Measurements from ENCODE around the gene SLC36A2.

Gene SLC36A2

GRCh38 chr5:151351671-151352070 lies 4.3 kb upstream of the SLC36A2 start:
- H3K4me3 ChIP-seq (ENCODE audit: low read length), result no peak overlapping the region
- H3K27me3 ChIP-seq (ENCODE audit: control insufficient read depth, insufficient read depth, low read length), result no peaks in the 10 kb centered on the region
- H3K27ac ChIP-seq (ENCODE audit: low read depth, low read length), result no peak overlapping the region
- H3K4me1 ChIP-seq (ENCODE audit: control insufficient read depth, insufficient read depth, low read length), result no peaks in the 10 kb centered on the region
- H3K9ac ChIP-seq (ENCODE audit: low read length), result no peak overlapping the region
- H3K36me3 ChIP-seq (ENCODE audit: control insufficient read depth, insufficient read depth, low read length), result no peaks in the 10 kb centered on the region

- H3K36me3 ChIP-seq (ENCODE audit: control insufficient read depth, insufficient read depth, low read length), result no peaks in the 10 kb centered on the region
- H3K9ac ChIP-seq (ENCODE audit: low read length), result no peak overlapping the region
- no peaks in the 10 kb centered on the region for H3K4me1 ChIP-seq (ENCODE audit: control insufficient read depth, insufficient read depth, low read length)
- H3K4me3 ChIP-seq (ENCODE audit: low read length), result no peak overlapping the region
- peaks cover 3% of the 10 kb centered on the region for H3K27me3 ChIP-seq (ENCODE audit: control insufficient read depth, insufficient read depth, low read length)
- no peak overlapping the region for H3K27ac ChIP-seq (ENCODE audit: low read depth, low read length)
These were observed 1.4 kb upstream of the SLC36A2 start for GRCh38 chr5:151348789-151349188.

DNA sequence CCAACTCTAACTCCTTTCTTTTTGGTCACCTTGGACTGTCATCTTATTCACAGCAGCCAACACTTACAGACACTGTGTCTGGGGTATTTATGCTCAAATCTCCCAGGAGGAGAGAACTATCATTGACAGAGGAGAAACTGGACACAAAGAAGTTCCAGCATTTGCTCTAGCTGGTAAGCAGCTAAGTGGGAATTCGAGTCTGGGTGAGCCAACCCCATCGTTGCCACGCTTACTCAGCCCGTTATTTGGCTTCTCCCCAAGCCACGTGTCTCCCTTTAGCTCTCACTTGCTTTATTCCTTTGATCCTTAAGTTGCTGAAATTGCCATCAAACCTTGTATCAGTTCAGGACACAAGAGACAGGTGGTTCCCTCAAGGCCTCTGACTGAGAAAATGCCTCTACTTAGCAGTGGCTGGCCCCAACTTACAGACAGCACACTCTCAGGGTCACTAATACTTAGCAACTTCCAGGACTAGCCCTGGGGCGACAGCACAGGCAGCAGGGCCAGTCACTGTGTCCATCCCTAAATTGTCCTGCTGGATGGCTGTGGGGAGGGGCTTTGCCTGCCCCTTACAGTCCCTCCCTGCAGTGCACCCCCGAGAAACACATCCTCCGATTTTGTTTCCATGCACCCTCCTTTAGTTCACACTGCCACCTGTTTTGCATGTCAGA lies 1.4 kb downstream of the SLC36A2 start:
- Histone ChIP-seq H3K4me3 (ENCODE audit: low read length) (no peak overlapping the region), H3K4me1 (ENCODE audit: control insufficient read depth, insufficient read depth, low read length) (no peaks in the 10 kb centered on the region), H3K36me3 (ENCODE audit: control insufficient read depth, insufficient read depth, low read length) (no peaks in the 10 kb centered on the region), H3K9ac (ENCODE audit: low read length) (no peak overlapping the region), H3K27ac (ENCODE audit: low read depth, low read length) (no peak overlapping the region), H3K27me3 (ENCODE audit: control insufficient read depth, insufficient read depth, low read length) (peaks cover 3% of the 10 kb centered on the region)

DNA sequence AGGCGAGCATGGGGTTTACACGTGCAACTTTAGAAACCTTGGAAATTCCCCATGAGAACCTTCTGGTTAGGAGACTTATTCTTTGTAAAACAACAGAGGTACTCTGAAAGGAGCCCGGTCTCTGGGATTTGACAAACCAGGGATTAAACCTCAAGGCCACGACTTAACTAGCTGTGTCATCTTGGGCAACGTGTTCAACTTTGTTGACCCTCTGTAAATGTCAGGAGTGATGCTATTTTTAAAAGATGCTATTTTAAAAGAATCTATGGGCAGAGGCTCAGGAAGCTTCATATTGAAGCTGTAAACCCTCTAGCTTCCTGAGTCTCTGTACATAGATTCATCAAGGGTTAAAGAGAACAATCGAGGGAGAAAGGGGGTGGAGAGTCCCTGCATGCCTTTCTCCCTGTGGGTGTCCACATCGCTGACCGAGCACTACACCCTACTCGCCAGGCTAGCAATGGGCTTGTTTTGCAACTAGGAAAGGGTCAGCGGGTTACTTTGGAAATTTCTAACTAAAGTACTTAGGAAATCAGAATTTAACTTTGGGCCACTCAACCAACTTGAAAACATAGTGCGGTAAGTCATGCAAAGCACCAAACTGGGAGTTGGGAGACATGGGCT lies 2.1 kb downstream of the SLC36A2 start:
- no peak overlapping the region for H3K9ac ChIP-seq (ENCODE audit: low read length)

GRCh38 chr5:151344088-151344487 lies 3.3 kb downstream of the SLC36A2 start:
- Histone ChIP-seq H3K4me1 (ENCODE audit: control insufficient read depth, insufficient read depth, low read length) (no peaks in the 10 kb centered on the region), H3K9ac (ENCODE audit: low read length) (no peak overlapping the region), H3K36me3 (ENCODE audit: control insufficient read depth, insufficient read depth, low read length) (no peaks in the 10 kb centered on the region), H3K27ac (ENCODE audit: low read depth, low read length) (no peak overlapping the region), H3K27me3 (ENCODE audit: control insufficient read depth, insufficient read depth, low read length) (peaks cover 3% of the 10 kb centered on the region), H3K4me3 (ENCODE audit: low read length) (no peak overlapping the region)

More for the DNA sequence above, 2.1 kb downstream of the SLC36A2 start:
- H3K27me3 ChIP-seq (ENCODE audit: control insufficient read depth, insufficient read depth, low read length), result peaks cover 3% of the 10 kb centered on the region
- H3K36me3 ChIP-seq (ENCODE audit: control insufficient read depth, insufficient read depth, low read length), result no peaks in the 10 kb centered on the region
- no peaks in the 10 kb centered on the region for H3K4me1 ChIP-seq (ENCODE audit: control insufficient read depth, insufficient read depth, low read length)
- no peak overlapping the region for H3K27ac ChIP-seq (ENCODE audit: low read depth, low read length)
- H3K4me3 ChIP-seq (ENCODE audit: low read length), result no peak overlapping the region

GRCh38 chr5:151340004-151340403 lies 7.4 kb downstream of the SLC36A2 start:
- no peak overlapping the region for H3K27ac ChIP-seq (ENCODE audit: low read depth, low read length)
- H3K27me3 ChIP-seq (ENCODE audit: control insufficient read depth, insufficient read depth, low read length), result peaks cover 3% of the 10 kb centered on the region
- no peak overlapping the region for H3K4me3 ChIP-seq (ENCODE audit: low read length)
- H3K36me3 ChIP-seq (ENCODE audit: control insufficient read depth, insufficient read depth, low read length), result no peaks in the 10 kb centered on the region
- no peaks in the 10 kb centered on the region for H3K4me1 ChIP-seq (ENCODE audit: control insufficient read depth, insufficient read depth, low read length)
- H3K9ac ChIP-seq (ENCODE audit: low read length), result no peak overlapping the region

- Histone ChIP-seq H3K36me3 (ENCODE audit: control insufficient read depth, insufficient read depth, low read length) (no peaks in the 10 kb centered on the region), H3K27ac (ENCODE audit: low read depth, low read length) (no peak overlapping the region), H3K9ac (ENCODE audit: low read length) (no peak overlapping the region), H3K4me3 (ENCODE audit: low read length) (no peak overlapping the region), H3K4me1 (ENCODE audit: control insufficient read depth, insufficient read depth, low read length) (no peaks in the 10 kb centered on the region), H3K27me3 (ENCODE audit: control insufficient read depth, insufficient read depth, low read length) (no peaks in the 10 kb centered on the region)
These were observed 8.6 kb downstream of the SLC36A2 start for GRCh38 chr5:151338734-151339133.

GRCh38 chr5:151332857-151333256 lies 14.5 kb downstream of the SLC36A2 start:
- H3K27ac ChIP-seq (ENCODE audit: low read depth, low read length), result no peak overlapping the region

DNA sequence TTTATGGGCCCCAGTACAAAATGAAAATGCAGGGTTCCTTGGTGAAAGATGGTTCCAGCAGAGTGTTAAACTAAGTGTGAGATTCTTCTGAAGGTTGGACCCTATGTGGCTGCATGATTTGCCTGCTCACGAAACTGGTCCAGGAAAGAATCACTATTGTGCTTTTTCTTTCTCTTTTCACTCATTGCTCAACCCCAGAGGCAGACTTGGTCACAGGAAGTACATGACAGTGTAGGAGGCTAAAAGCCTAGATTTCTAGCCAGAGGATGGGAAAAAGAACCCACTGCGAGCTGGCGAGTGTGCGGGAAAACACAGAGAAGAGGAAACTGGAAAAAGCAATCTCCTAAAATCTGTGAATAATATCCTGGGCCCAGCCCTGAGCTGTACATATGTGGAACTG lies 18.6 kb downstream of the SLC36A2 start:
- H3K27ac ChIP-seq (ENCODE audit: low read depth, low read length), result no peak overlapping the region
- H3K36me3 ChIP-seq (ENCODE audit: control insufficient read depth, insufficient read depth, low read length), result no peaks in the 10 kb centered on the region
- no peaks in the 10 kb centered on the region for H3K27me3 ChIP-seq (ENCODE audit: control insufficient read depth, insufficient read depth, low read length)
- no peak overlapping the region for H3K4me3 ChIP-seq (ENCODE audit: low read length)
- no peak overlapping the region for H3K9ac ChIP-seq (ENCODE audit: low read length)
- no peaks in the 10 kb centered on the region for H3K4me1 ChIP-seq (ENCODE audit: control insufficient read depth, insufficient read depth, low read length)

More at GRCh38 chr5:151332857-151333256, 14.5 kb downstream of the SLC36A2 start:
- Histone ChIP-seq H3K9ac (ENCODE audit: low read length) (no peak overlapping the region), H3K4me1 (ENCODE audit: control insufficient read depth, insufficient read depth, low read length) (no peaks in the 10 kb centered on the region), H3K36me3 (ENCODE audit: control insufficient read depth, insufficient read depth, low read length) (no peaks in the 10 kb centered on the region), H3K27me3 (ENCODE audit: control insufficient read depth, insufficient read depth, low read length) (no peaks in the 10 kb centered on the region), H3K4me3 (ENCODE audit: low read length) (no peak overlapping the region)

GRCh38 chr5:151327585-151327984 lies 19.8 kb downstream of the SLC36A2 start:
- H3K27me3 ChIP-seq (ENCODE audit: control insufficient read depth, insufficient read depth, low read length), result no peaks in the 10 kb centered on the region
- no peak overlapping the region for H3K27ac ChIP-seq (ENCODE audit: low read depth, low read length)

DNA sequence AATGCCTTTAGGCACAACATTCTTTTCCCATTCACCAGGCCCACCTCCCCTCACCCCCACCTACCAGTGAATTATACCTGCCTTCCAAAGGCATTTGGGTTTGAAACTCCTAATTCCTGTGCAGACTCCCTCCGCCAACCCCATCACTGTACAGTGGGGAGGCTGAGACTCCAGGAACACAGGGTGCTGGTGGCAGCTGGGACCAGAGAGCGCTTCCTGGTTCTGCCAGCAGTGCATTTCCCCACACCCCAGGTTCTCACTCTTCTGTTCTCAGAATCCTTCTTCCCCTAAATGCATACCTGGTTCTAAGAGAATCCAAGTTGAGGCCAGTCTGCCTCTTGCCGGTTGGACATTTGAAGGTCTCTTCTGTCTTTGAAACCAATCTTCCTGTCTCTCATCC lies 21.1 kb downstream of the SLC36A2 start:
- no peaks in the 10 kb centered on the region for H3K27me3 ChIP-seq (ENCODE audit: control insufficient read depth, insufficient read depth, low read length)
- no peak overlapping the region for H3K9ac ChIP-seq (ENCODE audit: low read length)
- no peak overlapping the region for H3K4me3 ChIP-seq (ENCODE audit: low read length)
- no peaks in the 10 kb centered on the region for H3K4me1 ChIP-seq (ENCODE audit: control insufficient read depth, insufficient read depth, low read length)
- H3K27ac ChIP-seq (ENCODE audit: low read depth, low read length), result no peak overlapping the region
- H3K36me3 ChIP-seq (ENCODE audit: control insufficient read depth, insufficient read depth, low read length), result no peaks in the 10 kb centered on the region

More at GRCh38 chr5:151327585-151327984, 19.8 kb downstream of the SLC36A2 start:
- Histone ChIP-seq H3K36me3 (ENCODE audit: control insufficient read depth, insufficient read depth, low read length) (no peaks in the 10 kb centered on the region), H3K9ac (ENCODE audit: low read length) (no peak overlapping the region), H3K4me3 (ENCODE audit: low read length) (no peak overlapping the region), H3K4me1 (ENCODE audit: control insufficient read depth, insufficient read depth, low read length) (no peaks in the 10 kb centered on the region)

- no peaks in the 10 kb centered on the region for H3K36me3 ChIP-seq (ENCODE audit: control insufficient read depth, insufficient read depth, low read length)
These were observed 26.9 kb downstream of the SLC36A2 start for GRCh38 chr5:151320481-151320880.

More at GRCh38 chr5:151320481-151320880, 26.9 kb downstream of the SLC36A2 start:
- no peaks in the 10 kb centered on the region for H3K27me3 ChIP-seq (ENCODE audit: control insufficient read depth, insufficient read depth, low read length)
- no peaks in the 10 kb centered on the region for H3K4me1 ChIP-seq (ENCODE audit: control insufficient read depth, insufficient read depth, low read length)
- H3K27ac ChIP-seq (ENCODE audit: low read depth, low read length), result no peak overlapping the region
- H3K4me3 ChIP-seq (ENCODE audit: low read length), result no peak overlapping the region
- H3K9ac ChIP-seq (ENCODE audit: low read length), result no peak overlapping the region

Data from rectal smooth muscle tissue (tissue), 1 donor.